Hepatocyte (in vitro differentiated cells): ENCODE measurements around the gene PDE4D.

Experiments used
- CTCF ChIP-seq: fragments of 200-600 bp; sonication (generic); IDR thresholded peaks from 2 replicates; pipeline ENCODE4 v1.5.1; 2016; ENCODE audit warnings: antibody characterized with exemption, mild to moderate bottlenecking; ENCODE audit not compliant: poor library complexity
- EZH2 ChIP-seq: fragments of 200-600 bp; sonication (generic); IDR thresholded peaks from 2 replicates; pipeline ENCODE4 v1.6.1; 2016; ENCODE audit warnings: antibody characterized with exemption, mild to moderate bottlenecking, borderline replicate concordance
- EZH2phosphoT487 ChIP-seq: fragments of 200-600 bp; sonication (generic); IDR thresholded peaks from one replicate; pipeline ENCODE4 v1.6.1; 2018; ENCODE audit warnings: antibody characterized with exemption, mild to moderate bottlenecking, low read depth, moderate library complexity; ENCODE audit not compliant: unreplicated experiment, severe bottlenecking

GRCh38 chr5:59593439-59594007 is 300.0 kb downstream of the PDE4D start:
- TF ChIP-seq CTCF: no peak
- TF ChIP-seq EZH2: no peak
- no peak for TF ChIP-seq EZH2phosphoT487
